Breast epithelium (tissue), 3 donors: ENCODE measurements around the gene EFCAB8.

Experiments
- CTCF ChIP-seq, 3 donors: fragments of 450-650 bp; IDR thresholded peaks; one replicate each; pipeline ENCODE4 v1.5.1; 2016 to 2017; ENCODE audit warnings: antibody characterized with exemption in 3 of 3, mild to moderate bottlenecking in 3 of 3, moderate library complexity in 3 of 3
- POLR2AphosphoS5 ChIP-seq, 3 donors: sonication (generic); formaldehyde crosslinking; IDR thresholded peaks; one replicate each; pipeline ENCODE4 v1.6.1; 2017; ENCODE audit warnings: antibody characterized with exemption in 3 of 3

- TF ChIP-seq POLR2AphosphoS5 (IDR thresholded peaks at IDR 0.05) = no peak
- TF ChIP-seq CTCF (IDR thresholded peaks at IDR 0.05) = no peak
These were observed 70.4 kb downstream of the EFCAB8 start for GRCh38 chr20:32929162-32929561.
